Left lung (tissue), 10 donors: Measurements from ENCODE around the gene ETV3. TPM values are rescaled to one million over a fixed set of nuclear protein-coding genes. Genes with fewer than 3 reads are reported as not detected.

Source experiments
- ATAC-seq: fragments of 200-7000 bp; cut with Tn5 transposase; one replicate; pipeline ENCODE4 v1.9.1; 2020; ENCODE audit warnings: moderate library complexity
- DNase-seq, 4 donors: peaks; one replicate each; pipeline ENCODE4 v3.0.0-alpha.2; 2013 to 2020
- H3K27ac ChIP-seq, 2 donors: fragments of 200-600 bp; sonication (generic) in 1 of 2; one replicate each; pipeline versions ENCODE4 v1.5.0 to v1.8.0; 2020 to 2021
- H3K27me3 ChIP-seq, 2 donors: fragments of 200-600 bp; sonication (generic) in 1 of 2; one replicate each; pipeline versions ENCODE4 v1.5.0 to v1.8.0; 2020 to 2021
- H3K36me3 ChIP-seq, 2 donors: fragments of 200-600 bp; sonication (generic) in 1 of 2; one replicate each; pipeline versions ENCODE4 v1.5.0 to v1.8.0; 2020 to 2021
- H3K4me1 ChIP-seq, 2 donors: fragments of 200-600 bp; one replicate each; pipeline ENCODE4 v1.8.0; 2021
- H3K4me3 ChIP-seq, 2 donors: fragments of 200-600 bp; sonication (generic) in 1 of 2; one replicate each; pipeline versions ENCODE4 v1.5.0 to v1.8.0; 2020 to 2021; ENCODE audit warnings: mild to moderate bottlenecking in 1 of 2
- H3K9me3 ChIP-seq, 2 donors: fragments of 200-600 bp; sonication (generic) in 1 of 2; one replicate each; pipeline versions ENCODE4 v1.5.0 to v1.8.0; 2020 to 2021
- CTCF ChIP-seq, 2 donors: fragments of 200-600 bp; sonication (generic) in 1 of 2; IDR thresholded peaks; one replicate each; pipeline versions ENCODE4 v1.5.0 to v1.8.0; 2021; ENCODE audit warnings: antibody characterized with exemption in 2 of 2
- intact Hi-C, 2 donors: fragments of 100-400 bp; cut with DNase I; formaldehyde crosslinking; loops; one replicate each; pipeline versions ENCODE4 v1.11.2 to v1.14.2; 2022
- polyA plus RNA-seq, 6 donors: library from polyadenylated mRNA; unstranded; fragments of 120-200 nt; gene quantifications; one replicate each; pipeline ENCODE4 v1.2.1, GENCODE V29; 2013; ENCODE audit not compliant: insufficient read length in 6 of 6
- total RNA-seq, 2 donors: library from RNA; stranded (reverse); fragmentation: NEBNext Ultra II Directional; extraction: Animal tissue kit (Norgen Biotek cat#: 25700); gene quantifications; one replicate each; pipeline ENCODE4 v1.2.1, GENCODE V29; 2021
- donor health status: DM: no; HTN: yes; CAD: no.
- donor health status: DM: no; HTN: no; CAD: no.

Gene ETV3
- total and polyA plus RNA-seq, 8 donors, result 22.6 to 28.2 (median 25.0) TPM

- H3K36me3 ChIP-seq, result peaks cover 0 to 91% of the 10 kb centered on the region in 2 donors
- ATAC-seq (no peak), DNase-seq (no peak)
- H3K27me3 ChIP-seq, result no peaks in the 10 kb centered on the region
- intact Hi-C loops, result no loop called here
- no peak for TF ChIP-seq CTCF (IDR thresholded peaks at IDR 0.05)
- no peak overlapping the region for H3K27ac ChIP-seq
- H3K9me3 ChIP-seq, result no peaks in the 10 kb centered on the region
- peaks cover 11 to 31% of the 10 kb centered on the region in 2 donors for H3K4me1 ChIP-seq
- H3K4me3 ChIP-seq, result no peak overlapping the region
Observed at GRCh38 chr1:157132111-157132510, 6.1 kb downstream of the ETV3 start.

GRCh38 chr1:157131281-157131680 lies 6.9 kb downstream of the ETV3 start:
- intact Hi-C loops, result no loop called here
- Histone ChIP-seq H3K9me3 (no peaks in the 10 kb centered on the region), H3K36me3 (peaks cover 0 to 99% of the 10 kb centered on the region in 2 donors), H3K27ac (no peak overlapping the region), H3K27me3 (no peaks in the 10 kb centered on the region), H3K4me1 (peaks cover 3 to 23% of the 10 kb centered on the region in 2 donors), H3K4me3 (no peak overlapping the region)
- TF ChIP-seq CTCF (IDR thresholded peaks at IDR 0.05), result no peak
- no peak for DNase-seq
- no peak for ATAC-seq

GRCh38 chr1:157124855-157125254 lies 13.3 kb downstream of the ETV3 start:
- Histone ChIP-seq H3K36me3 (peaks cover 0 to 83% of the 10 kb centered on the region in 2 donors), H3K27ac (no peak overlapping the region), H3K4me1 (peaks cover 0 to 4% of the 10 kb centered on the region in 2 donors), H3K4me3 (no peak overlapping the region), H3K9me3 (no peaks in the 10 kb centered on the region), H3K27me3 (no peaks in the 10 kb centered on the region)
- DNase-seq (no peak), ATAC-seq (no peak)
- TF ChIP-seq CTCF (IDR thresholded peaks at IDR 0.05), result no peak
- intact Hi-C loops, result no loop called here

- H3K4me3 ChIP-seq, result no peak overlapping the region
- peaks cover 0 to 4% of the 10 kb centered on the region in 2 donors for H3K4me1 ChIP-seq
- H3K27ac ChIP-seq, result no peak overlapping the region
- no peak for TF ChIP-seq CTCF (IDR thresholded peaks at IDR 0.05)
- DNase-seq, result no peak
- intact Hi-C loops, result no loop called here
- no peak for ATAC-seq
- no peaks in the 10 kb centered on the region for H3K9me3 ChIP-seq
- H3K36me3 ChIP-seq, result peaks cover 0 to 29% of the 10 kb centered on the region in 2 donors
- H3K27me3 ChIP-seq, result no peaks in the 10 kb centered on the region
Observed at GRCh38 chr1:157119448-157119847, 18.7 kb downstream of the ETV3 start.

- H3K9me3 ChIP-seq, result no peaks in the 10 kb centered on the region
- intact Hi-C loops, result no loop called here
- ATAC-seq, result no peak
- H3K4me3 ChIP-seq, result no peak overlapping the region
- no peak for TF ChIP-seq CTCF (IDR thresholded peaks at IDR 0.05)
- H3K27ac ChIP-seq, result no peak overlapping the region
- H3K4me1 ChIP-seq, result no peaks in the 10 kb centered on the region
- no peak for DNase-seq
- no peaks in the 10 kb centered on the region for H3K27me3 ChIP-seq
- peaks cover 0 to 24% of the 10 kb centered on the region in 2 donors for H3K36me3 ChIP-seq
Observed at GRCh38 chr1:157119008-157119407, 19.2 kb downstream of the ETV3 start.
